Subcutaneous adipose tissue (tissue), 4 donors: ENCODE data around the gene SH3BP5. TPM values are rescaled to one million over a fixed set of nuclear protein-coding genes. Genes with fewer than 3 reads are reported as not detected.

ENCODE experiments used
- total RNA-seq, 4 donors: library from RNA; depleted of rRNA; stranded (reverse); fragments of >200 nt; gene quantifications; one replicate each; pipeline ENCODE4 v1.1.0, GENCODE V29; 2016
- TF ChIP-seq, protein P1 (sequence below): fragments of 450-650 bp; IDR thresholded peaks from one replicate; pipeline ENCODE4 v1.5.1; 2016; ENCODE audit warnings: low read depth, mild to moderate bottlenecking, control low read depth, antibody characterized with exemption, moderate library complexity

The SH3BP5 gene
- total RNA-seq, 4 donors from 2014 or later = 67.5 to 90.6 (median 83.7) TPM

DNA sequence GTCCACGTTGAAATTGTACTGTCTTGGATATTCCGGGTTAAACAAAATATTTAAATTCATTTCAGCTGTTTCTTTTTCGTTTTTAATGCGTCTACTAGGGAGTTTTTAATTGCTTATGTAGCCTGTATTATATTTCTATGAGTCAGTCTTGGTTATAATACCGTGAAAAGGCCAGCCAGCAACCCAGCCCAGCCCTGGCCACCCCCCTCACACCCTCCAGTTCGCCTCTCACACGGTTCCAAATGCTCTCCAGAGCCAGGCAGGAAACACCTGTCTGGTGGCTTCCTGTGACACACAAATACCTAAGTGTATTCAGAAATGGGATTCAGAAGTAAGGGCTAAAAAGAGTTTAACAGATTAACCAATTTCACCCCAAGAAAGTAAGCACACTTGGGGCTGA is 4.4 kb downstream of the SH3BP5 start:
- TF ChIP-seq, protein P1, sequence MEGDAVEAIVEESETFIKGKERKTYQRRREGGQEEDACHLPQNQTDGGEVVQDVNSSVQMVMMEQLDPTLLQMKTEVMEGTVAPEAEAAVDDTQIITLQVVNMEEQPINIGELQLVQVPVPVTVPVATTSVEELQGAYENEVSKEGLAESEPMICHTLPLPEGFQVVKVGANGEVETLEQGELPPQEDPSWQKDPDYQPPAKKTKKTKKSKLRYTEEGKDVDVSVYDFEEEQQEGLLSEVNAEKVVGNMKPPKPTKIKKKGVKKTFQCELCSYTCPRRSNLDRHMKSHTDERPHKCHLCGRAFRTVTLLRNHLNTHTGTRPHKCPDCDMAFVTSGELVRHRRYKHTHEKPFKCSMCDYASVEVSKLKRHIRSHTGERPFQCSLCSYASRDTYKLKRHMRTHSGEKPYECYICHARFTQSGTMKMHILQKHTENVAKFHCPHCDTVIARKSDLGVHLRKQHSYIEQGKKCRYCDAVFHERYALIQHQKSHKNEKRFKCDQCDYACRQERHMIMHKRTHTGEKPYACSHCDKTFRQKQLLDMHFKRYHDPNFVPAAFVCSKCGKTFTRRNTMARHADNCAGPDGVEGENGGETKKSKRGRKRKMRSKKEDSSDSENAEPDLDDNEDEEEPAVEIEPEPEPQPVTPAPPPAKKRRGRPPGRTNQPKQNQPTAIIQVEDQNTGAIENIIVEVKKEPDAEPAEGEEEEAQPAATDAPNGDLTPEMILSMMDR = no peak

- TF ChIP-seq, protein P1 = no peak
These were observed 5.7 kb downstream of the SH3BP5 start for GRCh38 chr3:15326673-15327072.

DNA sequence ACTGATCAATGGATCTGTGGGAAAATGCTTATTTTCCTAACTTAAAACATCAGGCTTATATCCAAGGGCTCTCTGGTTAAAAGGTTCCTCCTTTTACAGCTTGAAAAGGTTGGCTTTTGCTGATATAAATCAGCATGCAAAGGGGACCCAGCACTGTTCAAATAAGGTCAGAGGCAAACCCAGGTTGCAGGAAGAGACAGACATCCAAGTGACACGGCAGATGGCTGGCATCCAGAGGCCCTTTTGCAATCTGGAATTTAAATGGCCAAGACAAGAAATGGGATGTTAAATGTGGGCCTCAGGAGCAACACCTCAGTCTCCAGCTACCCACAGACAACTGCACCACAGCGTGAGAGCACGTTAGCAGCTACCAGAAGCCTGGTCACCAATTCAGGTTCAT is 6.3 kb downstream of the SH3BP5 start:
- TF ChIP-seq, protein P1 = no peak

DNA sequence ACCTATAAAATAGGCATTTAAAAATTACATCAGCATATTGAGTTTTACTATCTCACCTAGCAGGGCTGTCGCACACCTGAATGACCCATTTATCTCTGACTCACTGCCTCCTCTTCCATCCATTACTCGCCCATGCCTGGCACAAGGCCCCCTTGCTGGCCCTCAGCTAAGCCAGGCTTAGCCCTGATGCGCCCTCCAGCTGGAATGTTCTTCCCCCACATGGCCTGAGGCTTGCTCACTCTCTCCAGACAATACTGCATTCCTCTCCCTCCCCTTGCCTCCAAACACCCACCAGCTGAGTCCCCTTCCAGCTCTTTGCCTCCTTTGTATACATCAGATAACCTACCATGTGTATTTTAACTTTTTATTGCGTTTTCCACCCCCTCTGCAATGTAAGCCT is 7.2 kb downstream of the SH3BP5 start:
- TF ChIP-seq, protein P1 = no peak

DNA sequence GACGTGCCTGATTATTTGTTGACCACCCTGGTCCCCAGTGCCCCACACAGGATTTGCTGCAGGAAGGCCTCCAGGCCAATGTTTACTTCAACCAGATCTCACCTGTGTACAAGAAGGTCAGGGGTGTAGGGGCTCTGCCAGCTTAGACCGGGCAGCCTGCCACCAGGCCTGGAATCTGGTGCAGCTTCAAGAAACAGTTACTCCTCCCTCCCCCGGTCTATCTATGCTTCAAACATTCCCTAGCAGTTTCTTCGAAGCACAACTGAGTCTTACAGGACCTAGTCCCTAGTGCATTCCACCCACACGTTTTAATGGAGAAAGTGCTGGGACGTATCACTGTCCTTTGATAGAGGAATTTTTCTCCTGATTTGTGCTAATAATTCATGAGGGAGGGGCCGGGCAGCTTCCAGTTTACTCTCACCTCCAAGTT is 8.0 kb downstream of the SH3BP5 start:
- TF ChIP-seq, protein P1 = no peak

DNA sequence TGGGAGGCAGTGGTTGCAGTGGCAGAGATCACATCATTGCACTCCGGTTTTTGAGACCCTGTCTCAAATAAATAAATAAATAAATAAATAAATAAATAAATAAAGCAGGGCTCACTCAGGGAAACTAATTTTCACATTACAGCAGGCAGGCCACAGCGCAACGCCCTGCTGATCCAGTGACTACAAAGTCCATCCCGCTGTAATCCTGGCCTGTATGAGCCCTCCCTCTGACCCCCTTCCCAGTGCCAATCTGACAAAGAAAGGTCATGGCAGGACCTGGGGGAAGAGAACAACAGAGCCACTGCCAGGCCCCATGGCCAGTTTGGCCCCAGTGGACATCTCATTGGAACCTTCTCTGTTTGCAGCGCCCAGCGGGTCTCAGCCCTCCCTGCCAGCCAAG is 9.3 kb downstream of the SH3BP5 start:
- TF ChIP-seq, protein P1 = no peak

DNA sequence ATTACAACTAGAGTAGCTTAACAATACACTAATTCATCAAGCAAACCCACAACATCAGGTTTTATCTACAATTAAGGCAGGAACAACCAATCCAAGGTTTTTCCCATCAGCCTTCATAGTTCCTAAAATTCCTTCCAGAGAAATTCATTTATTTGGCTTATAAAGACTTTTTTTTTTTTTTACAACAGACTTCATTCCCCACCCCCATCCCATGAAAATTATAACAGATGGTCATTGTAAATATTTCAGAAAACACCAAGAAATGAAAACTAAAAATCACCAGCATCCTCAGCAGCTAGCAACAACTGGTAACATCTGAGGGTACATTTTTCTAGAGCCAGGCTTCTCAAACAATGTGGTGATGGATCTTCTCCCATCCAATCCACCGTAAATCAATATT is 11.0 kb downstream of the SH3BP5 start:
- TF ChIP-seq, protein P1 = no peak
